ENCODE measurements around the gene HAUS6.

DNA sequence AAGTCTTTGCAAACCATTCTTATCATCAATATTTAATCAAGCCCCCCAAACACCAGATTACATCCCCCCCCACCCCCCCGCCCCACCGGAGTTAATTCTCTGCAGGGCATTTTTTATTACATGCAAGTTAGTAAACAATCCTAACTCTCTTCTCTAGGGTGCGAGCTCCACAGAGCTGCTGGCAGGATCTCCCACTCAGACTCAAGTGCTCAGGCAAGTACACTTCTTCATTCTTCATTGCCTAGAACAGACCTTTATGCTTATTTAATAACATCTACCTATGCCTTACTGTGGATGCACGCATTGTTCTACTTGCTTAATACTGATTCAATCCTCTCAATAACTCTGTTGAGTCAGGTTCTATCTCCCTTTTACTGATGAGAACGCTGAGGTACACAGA is 79.6 kb downstream of the HAUS6 start:
- TF ChIP-seq CTCF (IDR thresholded peaks at IDR 0.05) (no peak), POLR2A (IDR thresholded peaks at IDR 0.05) (no peak)
